Muscle layer of colon (tissue), 2 donors: ENCODE measurements around the gene NR2F1-AS1.
"Not testable (repeated sequence)": the region's sequence is repeated elsewhere in the genome, so short reads cannot be mapped to it uniquely, and the experiment has no call there.

Experiments
- H3K27ac ChIP-seq: one replicate; pipeline ENCODE4 v1.7.0; 2013; ENCODE audit warnings: low read depth, mild to moderate bottlenecking, low read length, moderate library complexity
- H3K27me3 ChIP-seq, 2 donors: one replicate each; pipeline ENCODE4 v1.7.0; 2013; ENCODE audit warnings: low read length in 2 of 2, mild to moderate bottlenecking in 2 of 2; ENCODE audit not compliant: insufficient read depth in 2 of 2, control insufficient read depth in 1 of 2
- H3K36me3 ChIP-seq: one replicate; pipeline ENCODE4 v1.7.0; 2013; ENCODE audit warnings: mild to moderate bottlenecking, low read length; ENCODE audit not compliant: insufficient read depth
- H3K4me1 ChIP-seq: one replicate; pipeline ENCODE4 v1.7.0; 2013; ENCODE audit warnings: mild to moderate bottlenecking, low read length; ENCODE audit not compliant: insufficient read depth
- H3K4me3 ChIP-seq, 2 donors: one replicate each; pipeline ENCODE4 v1.7.0; 2013; ENCODE audit warnings: low read length in 2 of 2, low read depth in 1 of 2, mild to moderate bottlenecking in 1 of 2, moderate library complexity in 1 of 2
- H3K9ac ChIP-seq: one replicate; pipeline ENCODE4 v1.7.0; 2013; ENCODE audit warnings: low read length
- H3K9me3 ChIP-seq: one replicate; pipeline ENCODE4 v1.7.0; 2013; ENCODE audit warnings: mild to moderate bottlenecking, low read length
- donor health status: abdominal sarcoma.
- donor health status: Adenocarcinoma of cecum.

The NR2F1-AS1 gene

DNA sequence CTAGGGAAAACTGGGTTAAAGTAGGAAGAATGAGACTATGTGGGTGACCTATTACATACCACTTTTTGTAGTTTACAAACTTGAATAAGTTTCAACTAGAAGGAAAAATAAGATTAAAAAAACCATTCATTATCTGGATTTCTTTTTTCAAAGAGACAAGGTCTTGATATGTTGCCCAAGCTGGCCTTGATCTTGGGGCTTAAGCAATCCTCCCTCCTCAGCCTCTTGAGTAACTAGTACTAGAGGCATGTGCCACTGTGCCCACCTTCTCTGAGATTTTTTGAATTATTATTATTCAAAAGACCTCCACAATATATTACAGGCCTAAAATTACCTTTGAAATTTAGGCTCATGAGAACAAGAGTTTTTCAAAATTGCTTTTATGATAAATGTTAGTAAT, 63.2 kb downstream of the NR2F1-AS1 start:
- no peaks in the 10 kb centered on the region for H3K9me3 ChIP-seq
- H3K4me3 ChIP-seq, result no peak overlapping the region
- H3K27ac ChIP-seq, result no peak overlapping the region
- H3K36me3 ChIP-seq, result no peaks in the 10 kb centered on the region
- no peaks in the 10 kb centered on the region for H3K4me1 ChIP-seq
- H3K9ac ChIP-seq, result no peak overlapping the region
- no peaks in the 10 kb centered on the region for H3K27me3 ChIP-seq

DNA sequence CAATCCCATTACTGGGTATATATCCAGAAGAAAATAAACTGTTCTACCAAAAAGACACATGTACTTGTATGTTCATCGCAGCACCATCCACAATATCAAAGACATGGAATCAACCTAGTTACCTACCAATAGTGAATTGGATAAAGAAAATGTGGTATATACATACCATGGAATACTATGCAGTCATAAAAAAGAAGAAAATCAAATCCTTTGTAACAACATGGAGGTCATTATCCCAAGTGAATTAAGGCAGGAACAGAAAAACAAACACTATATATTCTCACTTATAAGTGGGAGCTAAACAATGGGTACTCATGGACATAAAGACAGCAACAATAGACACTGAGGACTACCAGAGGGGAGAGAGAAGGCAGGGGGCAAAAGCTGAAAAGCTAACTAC, 67.7 kb downstream of the NR2F1-AS1 start:
- no peak overlapping the region for H3K4me3 ChIP-seq
- no peaks in the 10 kb centered on the region for H3K36me3 ChIP-seq
- no peaks in the 10 kb centered on the region for H3K9me3 ChIP-seq
- H3K27ac ChIP-seq, result no peak overlapping the region
- H3K27me3 ChIP-seq, result no peaks in the 10 kb centered on the region
- H3K9ac ChIP-seq, result no peak overlapping the region
- no peaks in the 10 kb centered on the region for H3K4me1 ChIP-seq

GRCh38 chr5:93512799-93513198, 68.2 kb downstream of the NR2F1-AS1 start:
- no peaks in the 10 kb centered on the region for H3K9me3 ChIP-seq
- no peaks in the 10 kb centered on the region for H3K4me1 ChIP-seq
- no peaks in the 10 kb centered on the region for H3K27me3 ChIP-seq
- no peak overlapping the region for H3K4me3 ChIP-seq
- no peak overlapping the region for H3K9ac ChIP-seq
- no peaks in the 10 kb centered on the region for H3K36me3 ChIP-seq
- no peak overlapping the region for H3K27ac ChIP-seq

DNA sequence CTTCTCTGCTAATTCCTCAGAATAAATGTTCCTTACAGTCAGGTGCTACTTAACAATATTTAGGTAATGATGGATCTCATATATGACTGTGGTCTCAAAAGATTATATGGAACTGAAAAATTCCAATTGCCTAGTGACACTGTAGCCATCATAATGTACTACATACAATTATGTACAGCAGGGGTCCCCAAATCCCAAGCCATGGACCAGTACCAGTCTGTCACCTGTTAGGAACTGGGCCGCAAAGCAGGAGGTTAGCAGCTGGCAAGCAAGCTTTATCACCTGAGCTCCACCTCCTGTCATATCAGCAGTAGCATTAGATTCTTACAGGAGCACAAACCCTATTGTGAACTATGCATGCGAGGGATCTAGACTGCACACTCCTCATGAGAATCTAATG, 69.6 kb downstream of the NR2F1-AS1 start:
- Histone ChIP-seq H3K27me3 (no peaks in the 10 kb centered on the region), H3K4me1 (no peaks in the 10 kb centered on the region), H3K36me3 (no peaks in the 10 kb centered on the region), H3K9ac (no peak overlapping the region), H3K27ac (no peak overlapping the region), H3K9me3 (no peaks in the 10 kb centered on the region), H3K4me3 (no peak overlapping the region)

DNA sequence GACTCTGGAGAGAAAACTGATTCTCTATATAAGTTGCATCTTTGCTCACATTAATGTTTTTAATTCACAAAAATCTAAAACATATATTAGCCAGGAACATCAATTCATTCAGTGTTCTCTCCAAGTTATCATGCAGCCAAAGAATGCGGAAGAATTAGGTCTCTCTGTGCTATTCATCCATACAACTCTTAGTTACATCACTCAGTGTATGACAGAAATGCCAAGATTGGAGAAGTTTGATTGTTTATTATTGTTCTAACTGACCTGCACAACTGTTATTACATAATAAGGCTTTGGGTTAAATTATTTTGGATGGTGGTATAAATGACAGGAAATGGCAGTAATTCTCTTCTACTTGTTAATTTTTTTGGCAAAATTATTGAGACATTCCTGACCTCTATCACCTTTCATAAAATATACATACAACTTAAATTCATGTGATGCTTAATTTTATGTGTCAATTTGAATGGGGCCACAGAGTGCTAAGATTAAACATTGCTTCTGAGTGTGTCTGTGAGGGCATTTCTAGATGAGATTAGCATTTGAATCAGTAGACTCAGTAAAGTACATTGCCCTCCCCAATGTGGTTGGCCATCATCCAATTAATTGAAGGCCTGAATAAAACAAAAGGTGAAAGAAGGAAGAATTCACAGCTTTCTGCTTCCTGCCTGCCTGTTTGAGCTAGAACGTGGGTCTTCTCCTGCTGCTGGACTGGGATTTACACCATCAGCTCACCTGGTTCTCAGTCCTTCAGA, 70.2 kb downstream of the NR2F1-AS1 start:
- Histone ChIP-seq H3K9me3 (no peaks in the 10 kb centered on the region), H3K9ac (no peak overlapping the region), H3K27me3 (no peaks in the 10 kb centered on the region), H3K4me1 (no peaks in the 10 kb centered on the region), H3K4me3 (no peak overlapping the region), H3K36me3 (no peaks in the 10 kb centered on the region), H3K27ac (no peak overlapping the region)

- not testable (repeated sequence) for H3K36me3 ChIP-seq, H3K4me3 ChIP-seq, H3K9ac ChIP-seq, H3K4me1 ChIP-seq, H3K9me3 ChIP-seq, H3K27me3 ChIP-seq, H3K27ac ChIP-seq
Measured at GRCh38 chr5:93505553-93505952, 75.5 kb downstream of the NR2F1-AS1 start.

- H3K27ac ChIP-seq, result no peak overlapping the region
- H3K9ac ChIP-seq, result no peak overlapping the region
- no peaks in the 10 kb centered on the region for H3K36me3 ChIP-seq
- H3K27me3 ChIP-seq, result no peaks in the 10 kb centered on the region
- H3K4me1 ChIP-seq, result no peaks in the 10 kb centered on the region
- no peak overlapping the region for H3K4me3 ChIP-seq
- no peaks in the 10 kb centered on the region for H3K9me3 ChIP-seq
Measured at GRCh38 chr5:93503598-93504067, 77.4 kb downstream of the NR2F1-AS1 start.

DNA sequence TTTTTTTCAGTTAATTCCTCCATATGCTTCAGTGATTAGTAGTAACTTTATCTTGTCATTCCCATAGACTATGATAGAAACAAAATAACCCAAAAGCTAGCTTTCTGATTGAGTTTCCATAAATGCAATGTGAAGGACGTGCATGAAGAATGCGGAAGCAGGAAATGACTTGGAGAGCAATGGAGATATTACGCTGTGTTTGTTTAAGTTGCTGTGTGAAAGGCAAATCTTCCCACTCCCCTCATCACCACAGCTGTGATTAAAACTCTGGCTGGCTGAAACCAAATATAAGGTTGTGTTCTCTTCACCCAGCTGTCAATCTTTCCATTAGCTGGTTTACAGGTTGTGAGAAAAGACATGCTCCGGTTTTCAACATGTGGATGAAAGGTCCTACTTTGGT, 83.9 kb downstream of the NR2F1-AS1 start:
- no peaks in the 10 kb centered on the region for H3K9me3 ChIP-seq
- H3K9ac ChIP-seq, result no peak overlapping the region
- H3K27ac ChIP-seq, result no peak overlapping the region
- H3K36me3 ChIP-seq, result no peaks in the 10 kb centered on the region
- no peaks in the 10 kb centered on the region for H3K4me1 ChIP-seq
- no peaks in the 10 kb centered on the region for H3K27me3 ChIP-seq
- no peak overlapping the region for H3K4me3 ChIP-seq

- H3K4me3 ChIP-seq, result no peak overlapping the region
- H3K36me3 ChIP-seq, result no peaks in the 10 kb centered on the region
- H3K27ac ChIP-seq, result no peak overlapping the region
- H3K9ac ChIP-seq, result no peak overlapping the region
- H3K9me3 ChIP-seq, result peaks cover 6% of the 10 kb centered on the region
- no peaks in the 10 kb centered on the region for H3K4me1 ChIP-seq
- H3K27me3 ChIP-seq, result no peaks in the 10 kb centered on the region
Measured at GRCh38 chr5:93479982-93480509, 101.0 kb downstream of the NR2F1-AS1 start.

GRCh38 chr5:93477816-93478215, 103.2 kb downstream of the NR2F1-AS1 start:
- no peak overlapping the region for H3K4me3 ChIP-seq
- H3K36me3 ChIP-seq, result no peaks in the 10 kb centered on the region
- no peak overlapping the region for H3K27ac ChIP-seq
- H3K9me3 ChIP-seq, result peaks cover 6% of the 10 kb centered on the region
- no peaks in the 10 kb centered on the region for H3K4me1 ChIP-seq
- no peaks in the 10 kb centered on the region for H3K27me3 ChIP-seq
- no peak overlapping the region for H3K9ac ChIP-seq

- no peaks in the 10 kb centered on the region for H3K27me3 ChIP-seq
- no peak overlapping the region for H3K27ac ChIP-seq
Measured at GRCh38 chr5:93476251-93476742, 104.7 kb downstream of the NR2F1-AS1 start.

DNA sequence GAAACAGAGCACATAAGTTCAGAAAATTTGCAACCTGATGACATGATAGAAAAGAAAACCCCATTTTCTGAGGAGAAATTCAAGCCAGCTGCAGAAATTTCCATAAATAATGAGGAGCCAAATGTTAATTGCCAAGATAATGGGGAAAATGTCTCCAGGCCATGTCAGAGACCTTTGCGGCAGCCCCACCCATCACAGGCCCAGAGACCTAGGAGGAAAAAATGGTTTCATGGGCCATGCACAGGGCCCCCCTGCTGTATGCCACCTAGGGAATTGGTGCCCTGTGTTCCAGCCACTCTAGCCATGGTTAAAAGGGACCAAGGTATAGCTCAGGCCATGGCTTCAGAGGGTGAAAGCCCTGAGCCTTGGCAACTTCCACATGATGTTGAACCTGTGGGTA, 118.1 kb downstream of the NR2F1-AS1 start:
- Histone ChIP-seq H3K4me1 (no peaks in the 10 kb centered on the region), H3K4me3 (no peak overlapping the region), H3K9me3 (no peaks in the 10 kb centered on the region), H3K27me3 (no peaks in the 10 kb centered on the region), H3K27ac (no peak overlapping the region), H3K36me3 (no peaks in the 10 kb centered on the region), H3K9ac (no peak overlapping the region)

More at GRCh38 chr5:93476251-93476742, 104.7 kb downstream of the NR2F1-AS1 start:
- H3K9ac ChIP-seq, result no peak overlapping the region
- H3K4me3 ChIP-seq, result no peak overlapping the region
- peaks cover 6% of the 10 kb centered on the region for H3K9me3 ChIP-seq
- no peaks in the 10 kb centered on the region for H3K36me3 ChIP-seq
- no peaks in the 10 kb centered on the region for H3K4me1 ChIP-seq
